Measurements from ENCODE around the gene MCU. TPM values are rescaled to one million over a fixed set of nuclear protein-coding genes. Genes with fewer than 3 reads are reported as not detected.

MCU gene
- total RNA-seq, 1 experiment from 2014 or later: 19.2 TPM

GRCh38 chr10:72826346-72826745 lies 134.4 kb downstream of the MCU start:
- ChIA-PET CTCF (no interaction called here), POLR2A (no interaction called here)
- no peak for DNase-seq (ENCODE audit: unreplicated experiment)
- H3K36me3 Mint-ChIP-seq (ENCODE audit: insufficient read depth, unreplicated experiment): no peaks in the 10 kb centered on the region
- no TSS peak for BruUV-seq (replicated peaks)
- TF ChIP-seq, protein P1, sequence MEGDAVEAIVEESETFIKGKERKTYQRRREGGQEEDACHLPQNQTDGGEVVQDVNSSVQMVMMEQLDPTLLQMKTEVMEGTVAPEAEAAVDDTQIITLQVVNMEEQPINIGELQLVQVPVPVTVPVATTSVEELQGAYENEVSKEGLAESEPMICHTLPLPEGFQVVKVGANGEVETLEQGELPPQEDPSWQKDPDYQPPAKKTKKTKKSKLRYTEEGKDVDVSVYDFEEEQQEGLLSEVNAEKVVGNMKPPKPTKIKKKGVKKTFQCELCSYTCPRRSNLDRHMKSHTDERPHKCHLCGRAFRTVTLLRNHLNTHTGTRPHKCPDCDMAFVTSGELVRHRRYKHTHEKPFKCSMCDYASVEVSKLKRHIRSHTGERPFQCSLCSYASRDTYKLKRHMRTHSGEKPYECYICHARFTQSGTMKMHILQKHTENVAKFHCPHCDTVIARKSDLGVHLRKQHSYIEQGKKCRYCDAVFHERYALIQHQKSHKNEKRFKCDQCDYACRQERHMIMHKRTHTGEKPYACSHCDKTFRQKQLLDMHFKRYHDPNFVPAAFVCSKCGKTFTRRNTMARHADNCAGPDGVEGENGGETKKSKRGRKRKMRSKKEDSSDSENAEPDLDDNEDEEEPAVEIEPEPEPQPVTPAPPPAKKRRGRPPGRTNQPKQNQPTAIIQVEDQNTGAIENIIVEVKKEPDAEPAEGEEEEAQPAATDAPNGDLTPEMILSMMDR (IDR thresholded peaks at IDR 0.05; ENCODE audit: unreplicated experiment): no peak
- no peaks in the 10 kb centered on the region for H3K9me3 Mint-ChIP-seq (ENCODE audit: unreplicated experiment)
- intact Hi-C loops (cut with micrococcal nuclease): no loop called here
- no peak overlapping the region for H3K27ac Mint-ChIP-seq (ENCODE audit: low read depth, unreplicated experiment)
- no peaks in the 10 kb centered on the region for H3K27me3 Mint-ChIP-seq (ENCODE audit: insufficient read depth, unreplicated experiment)
- peaks cover 2% of the 10 kb centered on the region for H3K4me1 Mint-ChIP-seq (ENCODE audit: insufficient read depth, unreplicated experiment)
- H3K4me3 Mint-ChIP-seq (ENCODE audit: unreplicated experiment): no peak overlapping the region

- TF ChIP-seq, protein P1 (IDR thresholded peaks at IDR 0.05; ENCODE audit: unreplicated experiment): no peak
- CTCF ChIA-PET: no interaction called here
- no peak overlapping the region for H3K27ac Mint-ChIP-seq (ENCODE audit: low read depth, unreplicated experiment)
- intact Hi-C loops (cut with micrococcal nuclease): no loop called here
- POLR2A ChIA-PET: no interaction called here
- no peaks in the 10 kb centered on the region for H3K9me3 Mint-ChIP-seq (ENCODE audit: unreplicated experiment)
- H3K27me3 Mint-ChIP-seq (ENCODE audit: insufficient read depth, unreplicated experiment): no peaks in the 10 kb centered on the region
- BruUV-seq (replicated peaks): no TSS peak
- H3K36me3 Mint-ChIP-seq (ENCODE audit: insufficient read depth, unreplicated experiment): no peaks in the 10 kb centered on the region
- no peak for DNase-seq (ENCODE audit: unreplicated experiment)
- H3K4me3 Mint-ChIP-seq (ENCODE audit: unreplicated experiment): no peak overlapping the region
- H3K4me1 Mint-ChIP-seq (ENCODE audit: insufficient read depth, unreplicated experiment): peaks cover 8% of the 10 kb centered on the region
Observed at GRCh38 chr10:72828294-72828693, 136.4 kb downstream of the MCU start.

DNA sequence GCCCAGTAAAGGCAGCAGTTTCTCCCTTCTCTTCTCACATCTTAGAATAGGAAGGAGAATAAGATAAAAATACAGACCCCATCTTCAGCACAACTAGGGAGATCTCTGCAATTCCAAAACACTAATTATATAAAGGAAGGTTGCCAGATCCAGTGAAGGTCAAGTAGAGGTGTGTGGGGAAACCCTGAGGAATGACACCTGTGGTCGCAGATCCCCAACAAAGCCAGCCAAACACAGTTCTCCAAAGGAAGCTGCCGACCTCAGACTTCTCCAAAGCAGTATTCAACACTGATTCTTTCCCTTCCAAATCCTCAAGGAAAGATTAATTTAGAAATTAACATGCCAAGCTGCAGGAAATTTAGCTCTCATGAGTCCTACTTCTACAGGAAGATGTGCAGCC lies 138.7 kb downstream of the MCU start:
- no peaks in the 10 kb centered on the region for H3K9me3 Mint-ChIP-seq (ENCODE audit: unreplicated experiment)
- H3K4me1 Mint-ChIP-seq (ENCODE audit: insufficient read depth, unreplicated experiment): peaks cover 8% of the 10 kb centered on the region
- intact Hi-C loops (cut with micrococcal nuclease): loop anchor here (5.0 kb wide), 2 partner anchors 203 to 453 kb away; partner anchors contain the start of gene MICU1
- CTCF ChIA-PET: interaction anchor here (0.6 to 2.0 kb wide), 3 partner anchors 136 to 466 kb away, joined by 3 to 5 read pairs (median 4); no protein-coding TSS in a partner anchor
- no peaks in the 10 kb centered on the region for H3K36me3 Mint-ChIP-seq (ENCODE audit: insufficient read depth, unreplicated experiment)
- no peaks in the 10 kb centered on the region for H3K27me3 Mint-ChIP-seq (ENCODE audit: insufficient read depth, unreplicated experiment)
- BruUV-seq (replicated peaks): no TSS peak
- no peak for DNase-seq (ENCODE audit: unreplicated experiment)
- TF ChIP-seq, protein P1 (IDR thresholded peaks at IDR 0.05; ENCODE audit: unreplicated experiment): no peak
- POLR2A ChIA-PET: interaction anchor here (0.7 kb wide), 1 partner anchor 26 kb away, joined by 3 read pairs; no protein-coding TSS in a partner anchor
- H3K27ac Mint-ChIP-seq (ENCODE audit: low read depth, unreplicated experiment): no peak overlapping the region
- H3K4me3 Mint-ChIP-seq (ENCODE audit: unreplicated experiment): no peak overlapping the region

GRCh38 chr10:72831696-72832409 lies 139.9 kb downstream of the MCU start:
- POLR2A ChIA-PET: interaction anchor here (0.6 to 5.2 kb wide), 3 partner anchors 19 to 138 kb away, joined by 3 to 70 read pairs (median 5); partner anchors contain the start of gene MCU
- intact Hi-C loops (cut with micrococcal nuclease): loop anchor here (5.0 kb wide), 2 partner anchors 205 to 455 kb away; partner anchors contain the start of gene MICU1

More at GRCh38 chr10:72831696-72832409, 139.9 kb downstream of the MCU start:
- Mint-ChIP-seq H3K36me3 (ENCODE audit: insufficient read depth, unreplicated experiment) (no peaks in the 10 kb centered on the region), H3K9me3 (ENCODE audit: unreplicated experiment) (no peaks in the 10 kb centered on the region), H3K27ac (ENCODE audit: low read depth, unreplicated experiment) (peak overlapping the region; percentile 56), H3K27me3 (ENCODE audit: insufficient read depth, unreplicated experiment) (no peaks in the 10 kb centered on the region), H3K4me1 (ENCODE audit: insufficient read depth, unreplicated experiment) (peaks cover 8% of the 10 kb centered on the region), H3K4me3 (ENCODE audit: unreplicated experiment) (no peak overlapping the region)
- TF ChIP-seq, protein P1 (IDR thresholded peaks at IDR 0.05; ENCODE audit: unreplicated experiment): no peak
- CTCF ChIA-PET: interaction anchor here (0.7 to 7.7 kb wide), 3 partner anchors 137 to 467 kb away, joined by 3 to 95 read pairs (median 5); partner anchors contain the start of gene MCU
- no TSS peak for BruUV-seq (replicated peaks)
- no peak for DNase-seq (ENCODE audit: unreplicated experiment)

All from MCF 10A (cell line).